ENCODE measurements around the gene RIMS4. TPM values are rescaled to one million over a fixed set of nuclear protein-coding genes. Genes with fewer than 3 reads are reported as not detected.

The RIMS4 gene
- total and polyA plus RNA-seq, 4 donors = not detected

- H3K27me3 ChIP-seq (ENCODE audit: control insufficient read depth in 4 of 4, insufficient read depth in 4 of 4, low read length in 3 of 4) = peaks cover 0 to 2% (median 2%) of the 10 kb centered on the region in 4 donors
- no peak overlapping the region for H3K4me3 ChIP-seq (ENCODE audit: low read depth in 1 of 3, low read length in 3 of 3)
- DNase-seq (ENCODE audit: low spot score) = no peak
- H3K27ac ChIP-seq (ENCODE audit: low read depth in 1 of 2, low read length in 2 of 2) = no peak overlapping the region
- TF ChIP-seq RXRA (IDR thresholded peaks at IDR 0.05) (no peak), EGR1 (IDR thresholded peaks at IDR 0.05; ENCODE audit: low read depth in 2 of 2) (no peak)
- no peak overlapping the region for H3K9ac ChIP-seq (ENCODE audit: low read depth in 1 of 2, low read length in 2 of 2)
- no peaks in the 10 kb centered on the region for H3K9me3 ChIP-seq (ENCODE audit: control insufficient read depth in 4 of 4, low read length in 3 of 4)
- WGBS = 42% methylated on average over 10 of the region's 10 CpGs
- H3K4me1 ChIP-seq (ENCODE audit: control insufficient read depth in 4 of 4, insufficient read depth in 4 of 4, low read length in 3 of 4) = no peaks in the 10 kb centered on the region
- no peaks in the 10 kb centered on the region for H3K36me3 ChIP-seq (ENCODE audit: control insufficient read depth in 4 of 4, insufficient read depth in 3 of 4, low read depth in 1 of 4, low read length in 3 of 4)
Observed at GRCh38 chr20:44773070-44773829, 37.1 kb downstream of the RIMS4 start.

- WGBS = 48% methylated on average over 8 of the region's 8 CpGs
- DNase-seq (ENCODE audit: low spot score) = no peak
Observed at GRCh38 chr20:44772636-44773035, 37.7 kb downstream of the RIMS4 start.

More at GRCh38 chr20:44772636-44773035, 37.7 kb downstream of the RIMS4 start:
- Histone ChIP-seq H3K36me3 (ENCODE audit: control insufficient read depth in 4 of 4, insufficient read depth in 3 of 4, low read depth in 1 of 4, low read length in 3 of 4) (no peaks in the 10 kb centered on the region), H3K4me1 (ENCODE audit: control insufficient read depth in 4 of 4, insufficient read depth in 4 of 4, low read length in 3 of 4) (no peaks in the 10 kb centered on the region), H3K9ac (ENCODE audit: low read depth in 1 of 2, low read length in 2 of 2) (no peak overlapping the region), H3K9me3 (ENCODE audit: control insufficient read depth in 4 of 4, low read length in 3 of 4) (no peaks in the 10 kb centered on the region), H3K27me3 (ENCODE audit: control insufficient read depth in 4 of 4, insufficient read depth in 4 of 4, low read length in 3 of 4) (peaks cover 0 to 2% (median 2%) of the 10 kb centered on the region in 4 donors), H3K4me3 (ENCODE audit: low read depth in 1 of 3, low read length in 3 of 3) (no peak overlapping the region), H3K27ac (ENCODE audit: low read depth in 1 of 2, low read length in 2 of 2) (no peak overlapping the region)
- TF ChIP-seq JUND (IDR thresholded peaks at IDR 0.05) (no peak), EGR1 (IDR thresholded peaks at IDR 0.05; ENCODE audit: low read depth in 2 of 2) (no peak), RAD21 (IDR thresholded peaks at IDR 0.05) (no peak), ATF3 (IDR thresholded peaks at IDR 0.05) (no peak), FOXA2 (IDR thresholded peaks at IDR 0.05) (no peak), TAF1 (conservative IDR thresholded peaks at IDR 0.05) (no peak), YY1 (IDR thresholded peaks at IDR 0.05) (no peak), ZBTB33 (IDR thresholded peaks at IDR 0.05) (no peak), HNF4G (IDR thresholded peaks at IDR 0.05) (no peak), MAX (IDR thresholded peaks at IDR 0.05) (no peak), REST (IDR thresholded peaks at IDR 0.05) (no peak), SP1 (IDR thresholded peaks at IDR 0.05) (no peak), CTCF (IDR thresholded peaks at IDR 0.05; ENCODE audit: low read depth, low read length, missing input control) (no peak), FOXA1 (IDR thresholded peaks at IDR 0.05) (no peak), NR2F2 (IDR thresholded peaks at IDR 0.05) (no peak)

All from liver (tissue), 9 donors.